LNCaP clone FGC (cell line): ENCODE results near the gene KRCC1.
A peak's percentile ranks its signal among the peaks of the same experiment; 100 is the strongest.

ENCODE experiments used
- DNase-seq: peaks from one replicate; pipeline ENCODE4 v3.0.0-alpha.2; 2011; ENCODE audit warnings: low read depth
- H3K4me3 ChIP-seq: 2 replicates; pipeline ENCODE4 v1.5.1; 2011; ENCODE audit warnings: mild to moderate bottlenecking, low read depth, low read length, control low read depth
- TF ChIP-seq, protein P1 (sequence below): IDR thresholded peaks from 2 replicates; pipeline ENCODE4 v1.5.1; 2012; ENCODE audit warnings: mild to moderate bottlenecking; ENCODE audit not compliant: control insufficient read depth, insufficient read depth; ENCODE audit errors: extremely low read depth

The KRCC1 gene

DNA sequence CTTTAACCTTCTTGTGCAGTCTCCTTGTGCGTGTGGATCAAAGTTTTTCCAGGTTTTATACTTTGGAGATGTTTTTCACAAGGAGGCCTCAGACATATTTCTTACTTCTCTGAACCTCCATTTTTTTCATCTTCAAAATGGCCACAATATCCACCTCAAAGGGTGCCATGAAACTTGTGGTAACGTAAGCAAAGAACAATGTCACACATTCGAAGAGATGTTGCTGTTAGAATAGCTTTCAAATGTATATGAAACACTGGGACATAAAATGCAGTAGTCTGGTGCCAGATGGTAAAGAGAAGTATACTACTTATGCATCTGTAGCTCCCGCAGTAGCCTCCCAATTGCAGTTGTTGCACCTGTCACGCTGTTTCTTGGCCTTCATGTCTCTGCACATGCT is 2.6 kb upstream of the KRCC1 start:
- H3K4me3 ChIP-seq, result no peak overlapping the region
- TF ChIP-seq, protein P1, sequence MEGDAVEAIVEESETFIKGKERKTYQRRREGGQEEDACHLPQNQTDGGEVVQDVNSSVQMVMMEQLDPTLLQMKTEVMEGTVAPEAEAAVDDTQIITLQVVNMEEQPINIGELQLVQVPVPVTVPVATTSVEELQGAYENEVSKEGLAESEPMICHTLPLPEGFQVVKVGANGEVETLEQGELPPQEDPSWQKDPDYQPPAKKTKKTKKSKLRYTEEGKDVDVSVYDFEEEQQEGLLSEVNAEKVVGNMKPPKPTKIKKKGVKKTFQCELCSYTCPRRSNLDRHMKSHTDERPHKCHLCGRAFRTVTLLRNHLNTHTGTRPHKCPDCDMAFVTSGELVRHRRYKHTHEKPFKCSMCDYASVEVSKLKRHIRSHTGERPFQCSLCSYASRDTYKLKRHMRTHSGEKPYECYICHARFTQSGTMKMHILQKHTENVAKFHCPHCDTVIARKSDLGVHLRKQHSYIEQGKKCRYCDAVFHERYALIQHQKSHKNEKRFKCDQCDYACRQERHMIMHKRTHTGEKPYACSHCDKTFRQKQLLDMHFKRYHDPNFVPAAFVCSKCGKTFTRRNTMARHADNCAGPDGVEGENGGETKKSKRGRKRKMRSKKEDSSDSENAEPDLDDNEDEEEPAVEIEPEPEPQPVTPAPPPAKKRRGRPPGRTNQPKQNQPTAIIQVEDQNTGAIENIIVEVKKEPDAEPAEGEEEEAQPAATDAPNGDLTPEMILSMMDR, result no peak
- no peak for DNase-seq

DNA sequence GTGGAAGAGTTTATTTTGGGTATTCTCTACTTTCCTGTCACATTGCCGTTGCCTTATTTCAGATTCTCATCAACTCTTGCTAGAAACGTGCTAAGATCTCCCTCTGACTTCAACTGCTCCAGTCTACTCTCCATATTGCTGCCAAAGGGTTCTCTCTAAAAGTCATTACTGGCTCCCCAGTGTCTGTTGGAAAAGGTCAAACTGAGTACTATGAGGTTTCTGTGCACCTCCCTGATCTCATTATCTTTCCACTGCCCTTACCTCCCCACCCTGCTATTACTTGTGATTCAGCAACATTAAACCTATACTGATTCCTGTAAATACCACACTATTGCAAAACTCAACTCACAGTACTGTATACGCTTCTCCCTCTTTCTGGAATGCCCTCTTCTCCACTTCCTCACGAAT is 1.9 kb upstream of the KRCC1 start:
- TF ChIP-seq, protein P1, result no peak
- no peak for DNase-seq
- H3K4me3 ChIP-seq, result no peak overlapping the region

DNA sequence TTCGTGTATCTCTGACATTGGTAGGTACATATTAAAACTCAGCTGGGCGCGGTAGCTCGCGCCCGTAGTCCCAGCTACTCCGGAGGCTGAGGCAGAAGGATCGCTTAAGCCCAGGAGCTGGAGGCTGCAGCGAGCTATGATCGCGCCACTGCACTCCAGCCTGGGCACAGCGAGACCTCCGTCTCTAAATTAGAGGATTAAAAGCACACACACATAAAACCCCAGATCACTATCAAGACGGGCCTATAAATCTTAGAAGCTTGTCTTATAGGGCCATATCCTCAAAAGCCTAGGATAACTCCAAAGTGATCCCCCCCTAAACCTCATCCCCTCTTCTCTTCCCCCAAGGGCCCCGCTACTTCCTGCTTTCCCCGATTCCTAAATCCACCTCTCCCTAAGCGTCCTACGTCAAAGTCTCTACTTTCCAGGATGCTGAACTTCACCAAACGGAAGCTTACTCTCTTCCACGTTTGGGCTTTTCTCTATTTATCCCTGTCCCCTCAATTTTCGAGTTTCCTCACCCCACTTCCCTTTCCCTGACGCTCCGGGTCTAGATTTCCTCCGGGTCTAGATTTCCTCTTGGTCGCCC is 707 bp downstream of the KRCC1 start:
- no peak for DNase-seq
- H3K4me3 ChIP-seq, result peak overlapping the region; percentile 86
- TF ChIP-seq, protein P1, result no peak

DNA sequence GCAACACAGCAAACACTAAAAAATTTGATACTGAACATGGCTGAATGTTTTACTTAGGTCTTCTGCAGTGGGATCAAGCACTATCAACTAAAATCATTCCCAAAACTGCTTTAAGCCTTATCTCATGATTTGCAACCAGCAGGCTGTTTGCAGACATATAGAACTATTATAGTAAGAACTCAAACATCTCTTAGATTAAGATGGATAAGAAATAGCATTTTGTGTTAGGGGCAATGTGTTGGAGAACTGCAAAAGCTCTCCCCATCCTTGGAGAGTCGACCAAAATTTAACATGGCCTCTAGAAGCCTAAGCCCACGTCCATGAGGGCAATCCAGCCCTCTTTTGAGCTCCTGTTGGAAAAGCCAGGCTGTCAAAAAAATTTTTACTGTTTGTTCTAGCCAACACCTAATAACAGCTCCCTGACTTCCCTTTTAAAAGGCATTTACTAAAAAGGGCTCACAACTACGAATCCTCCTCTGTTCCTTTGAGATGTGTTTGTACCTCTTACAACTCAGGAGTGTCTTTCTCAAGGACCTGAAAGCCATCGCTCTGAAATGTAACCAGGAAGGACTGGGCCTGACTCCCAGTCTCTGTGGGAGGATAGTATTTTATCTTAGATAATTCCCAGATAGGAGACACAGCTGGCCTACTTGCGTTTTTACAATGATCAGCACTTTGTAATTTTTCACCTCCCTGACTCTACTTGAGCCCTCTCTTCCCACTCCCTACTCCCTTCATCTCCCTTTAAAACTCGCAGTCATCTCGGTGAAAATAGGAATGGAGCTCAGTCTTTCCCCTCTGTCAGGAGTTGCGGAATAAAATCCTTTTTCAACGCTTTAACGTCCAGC is 1.4 kb downstream of the KRCC1 start:
- no peak for DNase-seq
- peak overlapping the region; percentile 86 for H3K4me3 ChIP-seq
- TF ChIP-seq, protein P1, result no peak

DNA sequence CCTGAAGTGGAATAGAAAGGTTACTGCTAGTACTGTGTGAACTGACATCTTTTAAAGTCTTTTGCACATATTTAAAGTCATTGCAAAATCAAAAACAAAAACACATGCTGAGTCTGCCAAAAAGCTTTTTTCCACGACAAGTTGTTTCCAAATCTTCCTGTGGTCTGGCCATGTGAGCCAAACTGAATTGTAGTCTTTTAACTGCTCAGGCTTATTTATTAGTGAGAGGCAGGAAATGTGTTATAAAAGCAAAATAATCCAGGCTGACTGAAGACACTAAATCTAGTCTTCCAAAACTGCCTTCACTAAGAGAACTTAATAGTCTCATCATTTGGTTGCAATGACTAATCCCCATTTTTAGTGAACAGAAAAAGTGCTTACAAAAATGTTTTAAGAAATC is 2.3 kb downstream of the KRCC1 start:
- DNase-seq, result no peak
- TF ChIP-seq, protein P1, result no peak
- H3K4me3 ChIP-seq, result no peak overlapping the region

DNA sequence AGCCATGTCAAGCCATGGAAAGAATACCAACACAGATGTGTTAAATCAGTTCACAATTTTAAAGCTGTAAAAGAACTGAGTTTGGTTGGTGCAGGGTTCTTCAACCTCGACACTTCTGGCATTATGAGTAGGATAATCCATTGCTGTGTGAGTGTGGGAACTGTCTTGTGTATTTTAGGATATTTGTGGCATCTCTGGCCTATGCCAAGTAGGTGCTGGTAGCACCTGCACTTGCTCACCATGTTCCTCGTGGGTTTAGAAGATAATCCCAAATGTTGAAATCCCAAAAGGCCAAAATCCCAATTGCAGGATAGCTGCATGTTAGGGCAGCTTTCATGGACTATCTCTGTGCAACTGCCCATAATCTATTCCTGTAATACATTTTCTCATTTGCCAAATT is 3.8 kb downstream of the KRCC1 start:
- DNase-seq, result no peak
- H3K4me3 ChIP-seq, result no peak overlapping the region
- TF ChIP-seq, protein P1, result no peak

DNA sequence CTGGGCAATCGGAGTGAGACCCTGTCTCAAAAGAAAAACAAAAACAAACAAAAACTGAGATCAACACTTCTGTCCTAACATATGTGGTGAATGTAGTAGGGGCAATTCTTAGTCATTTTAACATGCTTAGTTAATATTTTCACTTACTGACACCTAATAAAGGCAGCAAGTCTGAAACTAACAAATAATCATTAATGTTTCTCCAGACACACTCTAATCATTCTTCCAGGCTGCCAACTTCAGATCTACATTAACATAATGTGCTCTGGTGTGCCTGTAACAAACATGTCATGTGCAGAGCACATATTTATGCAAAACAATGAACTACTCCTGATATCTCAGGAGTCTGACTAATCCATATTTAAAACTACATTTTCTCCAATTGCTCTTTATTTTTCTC is 6.0 kb downstream of the KRCC1 start:
- no peak for DNase-seq
- no peak overlapping the region for H3K4me3 ChIP-seq
- TF ChIP-seq, protein P1, result no peak
